ENCODE measurements around the gene BRD4.

BRD4 gene

GRCh38 chr19:15264061-15264932 lies 68.0 kb downstream of the BRD4 start:
- H3K9me3 ChIP-seq (ENCODE audit: control insufficient read depth, insufficient read depth, low read length): no peaks in the 10 kb centered on the region
- peaks cover 96% of the 10 kb centered on the region for H3K36me3 ChIP-seq (ENCODE audit: control insufficient read depth, insufficient read depth, low read length)
- H3K4me3 ChIP-seq (ENCODE audit: low read depth, low read length): no peak overlapping the region
- no peaks in the 10 kb centered on the region for H3K4me1 ChIP-seq (ENCODE audit: control insufficient read depth, insufficient read depth, low read length)
- no peaks in the 10 kb centered on the region for H3K27me3 ChIP-seq (ENCODE audit: control insufficient read depth, insufficient read depth, low read length)
- H3K9ac ChIP-seq (ENCODE audit: low read depth, low read length): no peak overlapping the region
- H3K27ac ChIP-seq (ENCODE audit: low read depth, low read length): no peak overlapping the region

GRCh38 chr19:15263361-15263985 lies 68.9 kb downstream of the BRD4 start:
- H3K36me3 ChIP-seq (ENCODE audit: control insufficient read depth, insufficient read depth, low read length): peaks cover 96% of the 10 kb centered on the region
- H3K9ac ChIP-seq (ENCODE audit: low read depth, low read length): no peak overlapping the region
- no peaks in the 10 kb centered on the region for H3K27me3 ChIP-seq (ENCODE audit: control insufficient read depth, insufficient read depth, low read length)
- no peak overlapping the region for H3K4me3 ChIP-seq (ENCODE audit: low read depth, low read length)
- no peak overlapping the region for H3K27ac ChIP-seq (ENCODE audit: low read depth, low read length)
- no peaks in the 10 kb centered on the region for H3K4me1 ChIP-seq (ENCODE audit: control insufficient read depth, insufficient read depth, low read length)
- no peaks in the 10 kb centered on the region for H3K9me3 ChIP-seq (ENCODE audit: control insufficient read depth, insufficient read depth, low read length)

- no peak overlapping the region for H3K27ac ChIP-seq (ENCODE audit: low read depth, low read length)
- H3K36me3 ChIP-seq (ENCODE audit: control insufficient read depth, insufficient read depth, low read length): peaks cover 96% of the 10 kb centered on the region
- H3K27me3 ChIP-seq (ENCODE audit: control insufficient read depth, insufficient read depth, low read length): no peaks in the 10 kb centered on the region
- H3K4me3 ChIP-seq (ENCODE audit: low read depth, low read length): no peak overlapping the region
- no peaks in the 10 kb centered on the region for H3K9me3 ChIP-seq (ENCODE audit: control insufficient read depth, insufficient read depth, low read length)
- H3K4me1 ChIP-seq (ENCODE audit: control insufficient read depth, insufficient read depth, low read length): no peaks in the 10 kb centered on the region
- H3K9ac ChIP-seq (ENCODE audit: low read depth, low read length): no peak overlapping the region
These were observed 70.3 kb downstream of the BRD4 start for GRCh38 chr19:15262011-15262410.

GRCh38 chr19:15260939-15261338 lies 71.4 kb downstream of the BRD4 start:
- H3K4me3 ChIP-seq (ENCODE audit: low read depth, low read length): no peak overlapping the region
- H3K9ac ChIP-seq (ENCODE audit: low read depth, low read length): no peak overlapping the region
- no peak overlapping the region for H3K27ac ChIP-seq (ENCODE audit: low read depth, low read length)
- no peaks in the 10 kb centered on the region for H3K27me3 ChIP-seq (ENCODE audit: control insufficient read depth, insufficient read depth, low read length)
- H3K4me1 ChIP-seq (ENCODE audit: control insufficient read depth, insufficient read depth, low read length): no peaks in the 10 kb centered on the region
- H3K36me3 ChIP-seq (ENCODE audit: control insufficient read depth, insufficient read depth, low read length): peaks cover 96% of the 10 kb centered on the region
- H3K9me3 ChIP-seq (ENCODE audit: control insufficient read depth, insufficient read depth, low read length): no peaks in the 10 kb centered on the region

DNA sequence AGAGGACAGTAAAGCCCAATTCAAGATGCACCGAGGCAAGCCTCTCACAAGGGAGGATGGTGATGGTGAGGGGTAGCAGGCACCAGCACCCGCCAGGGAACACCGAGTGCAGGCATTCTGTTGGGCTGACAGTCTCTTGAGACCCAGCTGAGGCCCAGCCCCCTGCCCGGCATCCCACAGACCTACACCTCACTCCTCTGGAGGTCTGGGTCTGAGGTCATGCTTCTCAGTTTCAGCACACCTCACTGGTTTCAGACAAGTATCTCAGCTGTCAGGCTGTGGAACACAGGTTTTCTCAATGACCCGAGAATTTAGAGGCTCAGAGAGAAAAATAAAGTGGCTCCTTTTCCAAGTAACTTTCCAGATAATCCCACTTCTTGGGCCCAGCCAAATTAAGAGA lies 72.4 kb downstream of the BRD4 start:
- Histone ChIP-seq H3K9ac (ENCODE audit: low read depth, low read length) (no peak overlapping the region), H3K4me3 (ENCODE audit: low read depth, low read length) (no peak overlapping the region), H3K4me1 (ENCODE audit: control insufficient read depth, insufficient read depth, low read length) (no peaks in the 10 kb centered on the region), H3K27me3 (ENCODE audit: control insufficient read depth, insufficient read depth, low read length) (no peaks in the 10 kb centered on the region), H3K36me3 (ENCODE audit: control insufficient read depth, insufficient read depth, low read length) (peaks cover 97% of the 10 kb centered on the region), H3K9me3 (ENCODE audit: control insufficient read depth, insufficient read depth, low read length) (no peaks in the 10 kb centered on the region), H3K27ac (ENCODE audit: low read depth, low read length) (no peak overlapping the region)

DNA sequence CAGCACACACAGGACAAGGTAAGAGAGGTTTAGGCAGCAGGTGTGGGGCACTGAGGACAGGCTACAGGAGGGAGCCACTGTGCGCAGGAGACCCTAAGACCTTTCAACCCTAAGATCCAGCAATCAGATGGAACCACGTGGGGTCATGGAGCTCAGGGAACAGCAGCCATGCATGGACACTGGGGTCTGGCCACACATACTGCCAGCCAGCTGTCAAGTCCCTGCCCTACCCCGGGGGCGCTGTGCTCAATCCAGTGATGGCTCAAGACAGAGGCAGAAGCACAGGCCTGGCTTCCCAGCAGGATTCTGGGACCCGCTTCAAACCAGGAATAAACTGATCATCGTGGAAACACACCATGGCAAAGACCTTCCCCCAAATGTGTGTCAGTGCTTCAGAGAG lies 74.6 kb downstream of the BRD4 start:
- peaks cover 97% of the 10 kb centered on the region for H3K36me3 ChIP-seq (ENCODE audit: control insufficient read depth, insufficient read depth, low read length)
- 0 out of 2 replicates have a peak, but pooled peaks cover under 1% of the 10 kb centered on the region for H3K4me1 ChIP-seq (ENCODE audit: control insufficient read depth, insufficient read depth, low read length)
- H3K27ac ChIP-seq (ENCODE audit: low read depth, low read length): no peak overlapping the region
- H3K27me3 ChIP-seq (ENCODE audit: control insufficient read depth, insufficient read depth, low read length): no peaks in the 10 kb centered on the region
- no peak overlapping the region for H3K9ac ChIP-seq (ENCODE audit: low read depth, low read length)
- no peak overlapping the region for H3K4me3 ChIP-seq (ENCODE audit: low read depth, low read length)
- H3K9me3 ChIP-seq (ENCODE audit: control insufficient read depth, insufficient read depth, low read length): no peaks in the 10 kb centered on the region

- Histone ChIP-seq H3K36me3 (ENCODE audit: control insufficient read depth, insufficient read depth, low read length) (peaks cover 97% of the 10 kb centered on the region), H3K27me3 (ENCODE audit: control insufficient read depth, insufficient read depth, low read length) (no peaks in the 10 kb centered on the region), H3K27ac (ENCODE audit: low read depth, low read length) (no peak overlapping the region), H3K4me3 (ENCODE audit: low read depth, low read length) (no peak overlapping the region), H3K9ac (ENCODE audit: low read depth, low read length) (no peak overlapping the region), H3K9me3 (ENCODE audit: control insufficient read depth, insufficient read depth, low read length) (no peaks in the 10 kb centered on the region), H3K4me1 (ENCODE audit: control insufficient read depth, insufficient read depth, low read length) (peaks cover 10% of the 10 kb centered on the region; the same call in 1 of the 2 replicates)
These were observed 75.5 kb downstream of the BRD4 start for GRCh38 chr19:15256708-15257331.

DNA sequence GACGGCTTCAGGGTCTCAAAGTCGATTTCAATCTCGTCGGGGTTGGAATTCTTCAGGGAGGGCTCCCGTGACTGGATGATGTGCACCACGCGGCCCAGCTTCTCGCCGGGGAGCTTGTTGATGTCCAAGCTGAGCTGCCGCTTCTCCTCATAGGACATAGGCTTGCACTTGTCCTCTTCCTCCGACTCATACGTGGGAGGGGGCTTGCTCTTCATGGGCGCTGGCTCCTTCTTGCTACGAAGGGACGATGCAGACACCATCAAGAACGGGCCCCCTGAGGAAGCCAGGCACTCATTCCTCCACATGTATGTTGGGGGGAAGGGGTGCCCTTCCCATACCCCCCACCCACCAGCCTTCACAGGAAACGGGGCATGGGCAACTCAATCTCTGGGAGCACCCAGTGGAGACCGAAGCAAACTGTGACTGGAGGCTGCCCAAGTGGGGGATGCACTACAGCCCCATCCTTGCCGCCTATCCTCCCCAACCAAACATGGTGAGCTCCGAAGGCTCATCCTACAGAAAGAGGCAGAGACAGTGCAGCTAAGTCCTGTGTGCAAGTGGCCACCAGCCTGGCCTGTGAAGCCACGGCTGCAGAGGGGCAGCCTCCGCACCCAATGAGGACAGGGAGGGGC lies 76.9 kb downstream of the BRD4 start:
- Histone ChIP-seq H3K36me3 (ENCODE audit: control insufficient read depth, insufficient read depth, low read length) (peaks cover 94% of the 10 kb centered on the region), H3K27me3 (ENCODE audit: control insufficient read depth, insufficient read depth, low read length) (no peaks in the 10 kb centered on the region), H3K4me1 (ENCODE audit: control insufficient read depth, insufficient read depth, low read length) (peaks cover 11% of the 10 kb centered on the region; the same call in 1 of the 2 replicates), H3K27ac (ENCODE audit: low read depth, low read length) (no peak overlapping the region), H3K9me3 (ENCODE audit: control insufficient read depth, insufficient read depth, low read length) (no peaks in the 10 kb centered on the region), H3K9ac (ENCODE audit: low read depth, low read length) (no peak overlapping the region), H3K4me3 (ENCODE audit: low read depth, low read length) (no peak overlapping the region)

- peaks cover 11% of the 10 kb centered on the region; the same call in 1 of the 2 replicates for H3K4me1 ChIP-seq (ENCODE audit: control insufficient read depth, insufficient read depth, low read length)
- no peaks in the 10 kb centered on the region for H3K9me3 ChIP-seq (ENCODE audit: control insufficient read depth, insufficient read depth, low read length)
- no peak overlapping the region for H3K4me3 ChIP-seq (ENCODE audit: low read depth, low read length)
- no peak overlapping the region for H3K27ac ChIP-seq (ENCODE audit: low read depth, low read length)
- no peak overlapping the region for H3K9ac ChIP-seq (ENCODE audit: low read depth, low read length)
- H3K27me3 ChIP-seq (ENCODE audit: control insufficient read depth, insufficient read depth, low read length): no peaks in the 10 kb centered on the region
- H3K36me3 ChIP-seq (ENCODE audit: control insufficient read depth, insufficient read depth, low read length): peaks cover 91% of the 10 kb centered on the region
These were observed 77.8 kb downstream of the BRD4 start for GRCh38 chr19:15254547-15254946.

- Histone ChIP-seq H3K27me3 (ENCODE audit: control insufficient read depth, insufficient read depth, low read length) (no peaks in the 10 kb centered on the region), H3K4me1 (ENCODE audit: control insufficient read depth, insufficient read depth, low read length) (peaks cover 11% of the 10 kb centered on the region; the same call in 1 of the 2 replicates), H3K36me3 (ENCODE audit: control insufficient read depth, insufficient read depth, low read length) (peaks cover 90% of the 10 kb centered on the region), H3K9me3 (ENCODE audit: control insufficient read depth, insufficient read depth, low read length) (no peaks in the 10 kb centered on the region), H3K9ac (ENCODE audit: low read depth, low read length) (no peak overlapping the region), H3K4me3 (ENCODE audit: low read depth, low read length) (no peak overlapping the region), H3K27ac (ENCODE audit: low read depth, low read length) (no peak overlapping the region)
These were observed 78.8 kb downstream of the BRD4 start for GRCh38 chr19:15253513-15253912.
